ENCODE measurements around the gene C5orf63. TPM values are rescaled to one million over a fixed set of nuclear protein-coding genes. Genes with fewer than 3 reads are reported as not detected.

The C5orf63 gene
- total and polyA plus RNA-seq, 4 donors = 2.1 to 6.4 (median 3.8) TPM

- WGBS = 74% methylated on average over 3 of the region's 3 CpGs
- Histone ChIP-seq H3K9ac (ENCODE audit: low read depth in 1 of 2, low read length in 2 of 2) (no peak overlapping the region), H3K4me3 (ENCODE audit: low read depth in 1 of 3, low read length in 3 of 3) (no peak overlapping the region)
These were observed 31.7 kb downstream of the C5orf63 start for GRCh38 chr5:127041571-127041970.

More at GRCh38 chr5:127041571-127041970, 31.7 kb downstream of the C5orf63 start:
- DNase-seq (ENCODE audit: low spot score) = no peak
- no peak for TF ChIP-seq SP1 (IDR thresholded peaks at IDR 0.05)
- TF ChIP-seq EGR1 (IDR thresholded peaks at IDR 0.05; ENCODE audit: low read depth in 2 of 2) = no peak
- TF ChIP-seq JUND (IDR thresholded peaks at IDR 0.05) = no peak
- no peak for TF ChIP-seq TAF1 (conservative IDR thresholded peaks at IDR 0.05)
- no peak for TF ChIP-seq MAX (IDR thresholded peaks at IDR 0.05)
- TF ChIP-seq HNF4A (conservative IDR thresholded peaks at IDR 0.05) = no peak
- no peak for TF ChIP-seq GABPA (IDR thresholded peaks at IDR 0.05 in 1 of 2, conservative IDR thresholded peaks at IDR 0.05 in 1 of 2)
- TF ChIP-seq ATF3 (IDR thresholded peaks at IDR 0.05) = no peak
- no peak for TF ChIP-seq ZBTB33 (IDR thresholded peaks at IDR 0.05)
- no peak for TF ChIP-seq FOXA1 (IDR thresholded peaks at IDR 0.05)
- TF ChIP-seq NR2F2 (IDR thresholded peaks at IDR 0.05) = no peak
- no peak for TF ChIP-seq CTCF (IDR thresholded peaks at IDR 0.05; ENCODE audit: low read depth, low read length, missing input control)
- no peak for TF ChIP-seq RAD21 (IDR thresholded peaks at IDR 0.05)
- TF ChIP-seq RXRA (IDR thresholded peaks at IDR 0.05) = no peak
- no peak for TF ChIP-seq HNF4G (IDR thresholded peaks at IDR 0.05)
- no peak for TF ChIP-seq REST (IDR thresholded peaks at IDR 0.05)
- TF ChIP-seq FOXA2 (IDR thresholded peaks at IDR 0.05) = no peak
- TF ChIP-seq YY1 (IDR thresholded peaks at IDR 0.05) = no peak
- H3K27me3 ChIP-seq (ENCODE audit: control insufficient read depth in 4 of 4, insufficient read depth in 4 of 4, low read length in 3 of 4) = no peaks in the 10 kb centered on the region
- no peaks in the 10 kb centered on the region for H3K36me3 ChIP-seq (ENCODE audit: control insufficient read depth in 4 of 4, insufficient read depth in 3 of 4, low read depth in 1 of 4, low read length in 3 of 4)
- H3K9me3 ChIP-seq (ENCODE audit: control insufficient read depth in 4 of 4, low read length in 3 of 4) = no peaks in the 10 kb centered on the region
- H3K27ac ChIP-seq (ENCODE audit: low read depth in 1 of 2, low read length in 2 of 2) = no peak overlapping the region
- H3K4me1 ChIP-seq (ENCODE audit: control insufficient read depth in 4 of 4, insufficient read depth in 4 of 4, low read length in 3 of 4) = no peaks in the 10 kb centered on the region

Measured in liver (tissue), 9 donors.